Fibroblast of pulmonary artery (primary cell): ENCODE results near the gene RTKN.
"Not testable (repeated sequence)": the region's sequence is repeated elsewhere in the genome, so short reads cannot be mapped to it uniquely, and the experiment has no call there.

Experiments used
- DNase-seq: peaks from one replicate; pipeline ENCODE4 v3.0.0-alpha.2; 2010; ENCODE audit warnings: low read depth
- H3K4me3 ChIP-seq: replicated peaks from 2 replicates; pipeline ENCODE4 v1.5.1; 2011; ENCODE audit warnings: low read depth, mild to moderate bottlenecking, control low read depth, low read length, moderate library complexity
- TF ChIP-seq, protein P1 (sequence below): IDR thresholded peaks from 2 replicates; pipeline ENCODE4 v1.5.1; 2011; ENCODE audit warnings: mild to moderate bottlenecking, control low read depth, low read length, inconsistent platforms; ENCODE audit errors: missing control alignments

The RTKN gene, protein sequence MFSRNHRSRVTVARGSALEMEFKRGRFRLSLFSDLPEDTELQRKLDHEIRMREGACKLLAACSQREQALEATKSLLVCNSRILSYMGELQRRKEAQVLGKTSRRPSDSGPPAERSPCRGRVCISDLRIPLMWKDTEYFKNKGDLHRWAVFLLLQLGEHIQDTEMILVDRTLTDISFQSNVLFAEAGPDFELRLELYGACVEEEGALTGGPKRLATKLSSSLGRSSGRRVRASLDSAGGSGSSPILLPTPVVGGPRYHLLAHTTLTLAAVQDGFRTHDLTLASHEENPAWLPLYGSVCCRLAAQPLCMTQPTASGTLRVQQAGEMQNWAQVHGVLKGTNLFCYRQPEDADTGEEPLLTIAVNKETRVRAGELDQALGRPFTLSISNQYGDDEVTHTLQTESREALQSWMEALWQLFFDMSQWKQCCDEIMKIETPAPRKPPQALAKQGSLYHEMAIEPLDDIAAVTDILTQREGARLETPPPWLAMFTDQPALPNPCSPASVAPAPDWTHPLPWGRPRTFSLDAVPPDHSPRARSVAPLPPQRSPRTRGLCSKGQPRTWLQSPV

DNA sequence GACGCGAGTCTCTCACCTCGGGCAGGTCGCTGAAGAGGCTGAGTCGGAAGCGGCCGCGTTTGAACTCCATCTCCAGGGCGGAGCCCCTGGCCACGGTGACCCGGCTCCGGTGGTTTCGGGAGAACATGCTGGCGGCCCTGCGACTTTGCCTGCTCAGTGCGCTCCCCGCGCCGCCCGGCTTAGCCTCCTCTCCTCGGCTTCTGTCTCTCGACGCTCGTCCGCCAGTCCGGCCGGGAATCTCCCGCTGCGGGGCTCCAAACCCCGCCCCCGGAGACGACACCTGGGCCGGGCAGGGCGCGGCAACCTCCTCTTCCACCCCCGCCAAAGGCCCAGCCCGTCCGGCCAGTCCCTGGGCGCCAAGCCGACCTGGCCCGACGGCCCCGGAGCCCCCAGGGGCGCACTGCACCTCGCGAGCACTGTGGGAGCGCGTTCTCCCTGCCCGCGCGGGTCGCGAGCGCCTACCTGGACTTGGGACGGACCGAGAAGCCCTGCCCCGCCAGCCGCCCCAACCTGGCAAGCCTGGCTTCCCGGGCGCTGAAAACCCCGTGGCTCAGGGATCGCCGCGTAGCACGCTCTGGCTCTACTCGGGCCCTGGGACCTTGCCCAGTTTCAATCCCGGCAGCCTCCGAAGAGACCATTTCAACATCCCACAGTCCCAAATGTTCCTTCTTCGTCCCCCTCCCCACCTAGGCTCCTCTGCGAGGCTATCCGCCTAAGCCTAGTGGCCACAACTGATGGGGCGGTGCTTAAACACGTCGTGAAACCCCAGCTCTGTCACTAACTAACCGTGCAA, at the start of gene RTKN:
TSS of gene RTKN (minus strand) at position 248 of the 793 bp plus-strand sequence. CDS start at position 127, 121 bp downstream.
- TF ChIP-seq, protein P1, sequence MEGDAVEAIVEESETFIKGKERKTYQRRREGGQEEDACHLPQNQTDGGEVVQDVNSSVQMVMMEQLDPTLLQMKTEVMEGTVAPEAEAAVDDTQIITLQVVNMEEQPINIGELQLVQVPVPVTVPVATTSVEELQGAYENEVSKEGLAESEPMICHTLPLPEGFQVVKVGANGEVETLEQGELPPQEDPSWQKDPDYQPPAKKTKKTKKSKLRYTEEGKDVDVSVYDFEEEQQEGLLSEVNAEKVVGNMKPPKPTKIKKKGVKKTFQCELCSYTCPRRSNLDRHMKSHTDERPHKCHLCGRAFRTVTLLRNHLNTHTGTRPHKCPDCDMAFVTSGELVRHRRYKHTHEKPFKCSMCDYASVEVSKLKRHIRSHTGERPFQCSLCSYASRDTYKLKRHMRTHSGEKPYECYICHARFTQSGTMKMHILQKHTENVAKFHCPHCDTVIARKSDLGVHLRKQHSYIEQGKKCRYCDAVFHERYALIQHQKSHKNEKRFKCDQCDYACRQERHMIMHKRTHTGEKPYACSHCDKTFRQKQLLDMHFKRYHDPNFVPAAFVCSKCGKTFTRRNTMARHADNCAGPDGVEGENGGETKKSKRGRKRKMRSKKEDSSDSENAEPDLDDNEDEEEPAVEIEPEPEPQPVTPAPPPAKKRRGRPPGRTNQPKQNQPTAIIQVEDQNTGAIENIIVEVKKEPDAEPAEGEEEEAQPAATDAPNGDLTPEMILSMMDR = no peak
- peak within 1 kb of the TSS; percentile 68 for H3K4me3 ChIP-seq
- DNase-seq = no peak

- DNase-seq = no peak
- H3K4me3 ChIP-seq = no peak overlapping the region
- TF ChIP-seq, protein P1 = no peak
These were observed 48.2 kb upstream of the RTKN start for GRCh38 chr2:74489906-74490305.

DNA sequence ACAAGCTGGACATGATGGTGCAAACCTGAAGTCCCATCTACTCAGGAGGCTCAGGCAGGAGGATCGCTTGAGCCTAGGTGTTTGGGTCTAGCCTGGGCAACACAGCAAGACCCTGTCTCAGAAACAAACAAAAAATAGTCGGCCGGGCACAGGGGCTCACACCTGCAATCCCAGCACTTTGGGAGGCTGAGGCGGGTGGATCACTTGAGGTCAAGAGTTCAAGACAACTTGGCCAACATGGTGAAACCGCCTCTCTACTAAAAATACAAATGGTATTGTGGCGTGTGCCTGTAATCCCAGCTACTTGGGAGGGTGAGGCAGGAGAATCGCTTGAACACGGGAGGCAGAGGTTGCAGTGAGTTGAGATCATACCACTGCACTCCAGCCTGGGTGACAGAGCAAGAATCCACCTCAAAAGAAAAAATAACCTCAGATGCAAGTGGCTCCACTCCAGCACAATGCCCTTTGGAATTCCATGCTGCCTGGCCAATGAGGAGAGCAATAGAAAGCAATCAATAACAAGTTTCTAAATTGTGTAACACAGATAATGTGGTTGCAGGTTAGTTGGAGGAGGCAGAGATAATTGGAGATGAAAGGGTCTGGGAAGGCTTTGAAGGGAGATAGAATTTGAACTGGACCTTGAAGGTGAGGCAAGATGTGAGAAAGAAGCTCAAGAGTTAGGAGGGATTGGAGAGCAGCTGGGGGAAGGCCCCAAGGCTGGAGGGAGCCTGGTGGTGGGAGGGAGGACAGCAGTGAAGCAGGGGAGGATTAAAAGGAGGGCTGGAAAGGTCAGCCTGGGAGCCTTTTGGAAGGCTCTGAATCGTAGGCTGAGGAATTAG, 47.1 kb upstream of the RTKN start:
- TF ChIP-seq, protein P1 = no peak
- no peak for DNase-seq

DNA sequence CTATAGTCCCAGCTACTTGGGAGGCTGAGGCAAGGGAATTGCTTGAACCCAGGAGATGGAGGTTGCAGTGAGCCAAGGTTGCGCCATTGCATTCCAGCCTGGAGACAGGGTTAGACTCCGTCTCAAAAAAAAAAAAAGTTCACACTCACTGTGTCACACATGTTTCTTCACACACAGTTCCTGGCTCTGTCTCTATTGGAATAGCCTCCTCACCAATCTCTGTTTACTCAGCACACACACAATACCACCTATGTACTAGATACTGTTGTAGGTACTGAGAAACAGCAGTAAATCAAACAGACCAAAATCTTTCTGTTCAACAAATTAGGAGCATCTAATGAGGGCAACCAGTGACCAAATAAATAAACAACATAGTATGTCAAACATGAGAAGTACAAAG, 44.4 kb upstream of the RTKN start:
- TF ChIP-seq, protein P1 = no peak
- H3K4me3 ChIP-seq = no peak overlapping the region

More for the DNA sequence above, 47.1 kb upstream of the RTKN start:
- no peak overlapping the region for H3K4me3 ChIP-seq

GRCh38 chr2:74483675-74484164, 42.0 kb upstream of the RTKN start:
- peak overlapping the region; percentile 98 for H3K4me3 ChIP-seq

More for the DNA sequence above, 44.4 kb upstream of the RTKN start:
- no peak for DNase-seq

GRCh38 chr2:74482801-74483674, 41.3 kb upstream of the RTKN start, which contains the start of the genes CCDC142 and TTC31:
Gene CCDC142, minus strand, starts transcription at chr2:74482998. Its CDS starts 161 bp downstream, at chr2:74482837.
Gene TTC31, plus strand, starts transcription at chr2:74483081. Its CDS starts 15 bp downstream, at chr2:74483096.
- TF ChIP-seq, protein P1 = peak; percentile 87
- H3K4me3 ChIP-seq = peak within 1 kb of the TSS; percentile 98
- DNase-seq = peak; percentile 96

More at GRCh38 chr2:74483675-74484164, 42.0 kb upstream of the RTKN start:
- DNase-seq = not testable (repeated sequence)
